HEK293T (cell line): Measurements from ENCODE around the gene WFDC5.

Experiments used
- NFRKB ChIP-seq: fragments of 450-650 bp; IDR thresholded peaks from 2 replicates; pipeline ENCODE4 v1.6.1; 2016; ENCODE audit warnings: mild to moderate bottlenecking, moderate library complexity
- TARDBP ChIP-seq: fragments of 450-650 bp; IDR thresholded peaks from 2 replicates; pipeline ENCODE4 v1.6.1; 2016

DNA sequence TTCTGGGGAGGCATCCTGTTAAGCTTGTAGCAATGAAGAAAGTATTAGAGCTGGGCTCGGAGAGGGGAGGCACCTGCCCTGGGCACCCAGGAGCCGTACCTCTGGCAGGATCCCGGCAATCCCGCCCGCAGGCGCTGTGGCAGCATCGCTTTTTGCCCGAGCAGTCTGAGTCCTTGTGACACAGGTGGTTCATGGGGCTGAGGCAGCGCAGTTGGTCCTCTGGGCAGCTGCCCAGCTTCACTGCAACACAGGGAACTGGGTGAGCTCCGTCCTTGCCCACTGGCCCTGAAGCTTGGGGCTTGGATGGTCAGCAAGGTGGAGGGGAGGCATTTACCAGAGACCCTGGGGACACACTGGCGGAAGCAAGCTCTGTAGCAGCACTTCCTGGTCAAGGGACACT, 4.7 kb downstream of the WFDC5 start:
- TF ChIP-seq TARDBP (no peak), NFRKB (no peak)
